ENCODE measurements around the gene CHRDL2.
A peak's percentile ranks its signal among the peaks of the same experiment; 100 is the strongest.

The CHRDL2 gene

DNA sequence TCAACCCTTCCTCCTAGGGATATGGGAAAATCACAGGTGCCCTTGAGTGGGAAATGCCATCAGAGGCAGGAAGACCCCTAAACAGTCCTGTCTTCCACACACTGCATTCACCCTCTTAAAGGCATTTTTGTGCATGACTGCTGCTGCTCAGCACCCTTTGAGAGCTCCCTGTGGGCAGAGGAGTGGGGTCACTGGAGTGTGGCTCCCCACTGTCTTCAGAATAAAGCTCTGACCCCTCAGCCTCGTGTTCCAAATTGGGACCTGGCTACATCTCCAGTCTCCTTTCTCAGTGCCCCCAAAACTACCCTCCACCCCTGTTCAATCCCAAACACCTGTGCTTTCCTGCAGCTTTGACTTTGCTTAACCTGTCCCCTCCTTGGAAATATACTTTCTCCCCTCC is 46.6 kb downstream of the CHRDL2 start:
- peak; percentile 2 for DNase-seq

- DNase-seq, result peak; percentile 14
These were observed 47.2 kb downstream of the CHRDL2 start for GRCh38 chr11:74683941-74684481.

- peak; percentile 81 for DNase-seq
These were observed 47.9 kb downstream of the CHRDL2 start for GRCh38 chr11:74683279-74683871.

- DNase-seq, result no peak
These were observed 48.4 kb downstream of the CHRDL2 start for GRCh38 chr11:74682731-74683278.

- peak; percentile 80 for DNase-seq
These were observed 49.3 kb downstream of the CHRDL2 start for GRCh38 chr11:74681686-74682651.

GRCh38 chr11:74680703-74681531 is 50.3 kb downstream of the CHRDL2 start:
- no peak for DNase-seq

DNA sequence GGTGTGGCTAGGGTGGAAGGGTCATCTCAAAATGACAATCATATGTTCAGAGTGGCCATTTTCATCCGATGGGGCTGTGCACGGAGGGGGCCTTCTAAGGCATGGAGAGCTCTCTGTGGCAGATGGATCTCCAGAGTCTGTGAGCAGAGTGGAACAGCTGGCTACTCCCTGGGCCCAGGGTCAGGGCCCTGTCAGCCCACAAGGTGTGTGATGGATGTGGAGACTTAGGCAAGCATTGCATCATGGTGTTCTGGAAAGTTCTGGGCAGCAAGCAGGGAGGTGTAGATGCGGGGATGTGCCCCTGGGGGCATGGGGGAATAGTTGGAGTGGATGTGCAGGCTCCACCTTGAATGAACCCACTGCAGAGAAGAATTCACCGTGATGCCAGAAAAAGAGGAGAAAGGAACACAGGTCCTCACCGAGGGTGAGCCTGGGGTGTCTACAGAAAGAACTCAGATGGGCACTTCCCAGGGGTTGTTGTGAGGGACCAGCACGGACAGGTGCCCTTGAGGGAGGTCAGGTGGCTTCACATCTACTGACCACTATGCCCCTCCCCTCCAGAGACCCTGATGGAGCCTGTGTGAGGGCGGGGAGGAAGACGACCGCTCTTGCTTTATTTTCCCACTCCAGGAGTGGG is 51.1 kb downstream of the CHRDL2 start:
- no peak for DNase-seq

DNA sequence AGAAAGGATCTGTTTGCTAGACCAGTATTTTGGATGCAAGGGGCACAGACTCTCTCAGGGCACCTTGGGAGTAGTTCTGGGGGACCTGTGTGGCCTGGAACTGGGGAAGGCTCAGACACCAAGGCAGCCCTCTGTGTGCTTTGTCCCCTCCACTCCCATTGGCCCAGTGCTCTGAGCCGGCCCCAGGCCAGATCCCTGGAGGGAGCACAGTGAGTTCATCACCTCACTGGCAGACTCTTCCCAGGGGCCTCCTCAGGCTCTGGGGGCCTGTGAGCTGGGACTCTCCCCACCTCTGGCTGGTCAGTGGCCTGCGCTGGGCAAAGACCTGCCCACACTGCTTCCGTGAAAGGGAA is 51.7 kb downstream of the CHRDL2 start:
- no peak for DNase-seq

GRCh38 chr11:74678591-74679512 is 52.4 kb downstream of the CHRDL2 start:
- DNase-seq, result no peak

- DNase-seq, result no peak
These were observed 53.2 kb downstream of the CHRDL2 start for GRCh38 chr11:74678041-74678440.

- no peak for DNase-seq
These were observed 54.1 kb downstream of the CHRDL2 start for GRCh38 chr11:74677131-74677530.

- DNase-seq, result no peak
These were observed 54.6 kb downstream of the CHRDL2 start for GRCh38 chr11:74676596-74676995.

DNA sequence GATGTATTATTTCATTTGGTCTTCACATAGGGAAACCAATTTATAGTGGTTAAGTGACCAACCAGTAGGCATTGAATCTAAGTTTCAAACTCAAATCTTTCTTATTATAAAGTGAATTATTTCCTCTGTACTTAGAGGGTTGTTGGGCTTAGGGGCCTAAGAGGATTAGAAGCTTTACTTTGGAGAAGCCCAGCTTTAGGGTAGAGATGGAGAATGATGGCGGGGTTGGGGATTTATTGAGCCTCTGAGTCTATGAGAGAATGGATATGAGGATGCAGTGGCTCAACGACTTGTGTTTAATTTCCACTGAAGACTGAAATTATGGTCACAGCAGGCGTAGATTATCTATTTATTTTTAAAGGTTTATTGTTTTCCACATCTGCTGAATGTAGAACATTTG is 55.5 kb downstream of the CHRDL2 start:
- no peak for DNase-seq

GRCh38 chr11:74673693-74674360 is 57.4 kb downstream of the CHRDL2 start:
- no peak for DNase-seq

DNA sequence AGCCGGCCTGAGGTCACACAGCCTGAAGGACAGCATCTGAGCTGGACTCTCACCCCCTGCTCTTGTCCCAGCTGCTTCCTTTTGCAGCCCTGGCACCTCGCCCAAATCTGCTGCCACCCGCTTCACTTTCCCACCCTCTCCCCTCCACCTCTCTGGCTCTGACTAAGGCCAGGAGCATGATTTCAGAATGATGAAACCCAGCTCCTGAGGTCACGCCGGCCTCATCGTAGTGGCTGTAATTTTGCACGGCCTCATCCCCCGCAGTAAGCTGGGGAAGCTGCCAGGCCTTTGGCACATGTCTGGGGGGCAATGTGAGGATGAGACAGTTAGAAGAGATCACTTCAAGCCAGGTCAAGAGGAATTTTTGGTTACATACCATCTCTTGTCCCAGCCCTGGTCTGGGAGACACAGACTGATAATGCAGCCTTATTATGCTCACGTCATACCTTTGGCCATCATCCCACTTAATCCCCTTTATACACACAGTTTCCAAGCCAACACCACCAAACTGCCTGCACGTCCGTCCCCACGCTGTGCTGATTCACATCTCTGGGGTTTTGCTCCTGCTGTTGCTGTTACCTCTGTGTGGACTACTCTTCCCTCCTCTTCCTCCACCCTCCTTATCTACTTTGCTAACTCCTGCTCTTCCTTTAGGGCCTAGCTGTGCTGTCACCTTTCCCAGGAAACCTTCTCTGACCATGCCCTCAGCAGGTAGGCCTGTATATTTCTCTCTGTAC is 58.1 kb downstream of the CHRDL2 start:
- peak; percentile 79 for DNase-seq

- no peak for DNase-seq
These were observed 58.8 kb downstream of the CHRDL2 start for GRCh38 chr11:74672332-74672955.

DNA sequence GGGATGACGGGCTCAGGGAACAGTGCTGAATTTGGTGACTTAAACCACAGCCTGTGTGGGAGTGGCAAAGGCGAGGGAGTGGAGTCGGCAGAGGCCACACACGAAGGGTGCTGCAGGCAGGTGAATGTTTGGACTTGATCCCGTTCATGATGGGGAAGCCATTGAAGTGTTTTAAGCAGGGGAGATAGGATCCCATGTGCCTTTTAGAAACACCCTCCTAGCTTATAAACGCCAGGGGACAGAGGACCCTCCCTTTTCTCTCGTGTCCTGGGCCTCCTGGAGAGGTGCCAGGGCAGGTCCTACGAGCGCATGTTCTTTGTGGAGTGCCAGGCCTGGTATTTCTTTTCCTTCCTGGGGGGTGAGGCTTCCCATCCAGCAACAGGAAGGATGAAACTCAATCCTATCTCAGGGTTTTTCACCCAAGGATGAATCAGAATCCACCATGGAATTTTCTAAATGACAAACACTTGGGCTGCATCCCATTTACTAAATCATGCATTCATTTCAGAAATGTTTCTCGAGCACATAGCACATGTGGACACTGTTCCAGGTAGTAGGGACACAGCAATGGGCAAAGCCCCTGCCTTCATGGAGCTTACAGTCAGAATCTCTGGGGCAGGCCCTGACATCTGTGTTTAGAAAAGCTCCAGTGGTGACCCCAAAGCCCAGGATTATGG is 59.6 kb downstream of the CHRDL2 start:
- no peak for DNase-seq

- no peak for DNase-seq
These were observed 61.1 kb downstream of the CHRDL2 start for GRCh38 chr11:74670171-74670570.
